A549 (cell line): ENCODE data around the gene TRIM65. TPM values are rescaled to one million over a fixed set of nuclear protein-coding genes. Genes with fewer than 3 reads are reported as not detected.

Source experiments
- ATAC-seq, 2 experiments: fragments of 200-7000 bp in 1 of 2; fragments of >200 bp in 1 of 2; cut with Nextera tagmentation in 1 of 2; cut with Tn5 transposase in 1 of 2; 3 replicates each; pipeline versions ENCODE4 v1.8.0 to v1.9.1; 2018 to 2020; ENCODE audit warnings: mild to moderate bottlenecking in 1 of 2, moderate library complexity in 1 of 2
- CTCF ChIA-PET: fragments of 300-600 bp; sonication (Branson Sonifier 250); formaldehyde crosslinking; extraction: SDS; loops from one replicate; lab custom pipeline; 2021; ENCODE audit warnings: antibody characterized with exemption, inconsistent platforms; lab: Yijun Ruan, JAX
- POLR2A ChIA-PET: fragments of 350-600 bp; formaldehyde crosslinking; extraction: SDS; loops from one replicate; lab custom pipeline; 2021; ENCODE audit warnings: antibody characterized with exemption, inconsistent platforms; lab: Yijun Ruan, JAX
- DNase-seq, 2 experiments: peaks; one replicate each; pipeline versions ENCODE4 v3.0.0 to v3.0.0-alpha.2; 2011 to 2016; ENCODE audit warnings: low read depth in 1 of 2, low spot score in 1 of 2
- FAIRE-seq: peaks from 2 replicates; lab custom pipeline; 2011; peaks lifted over from hg19 to GRCh38; lab: Jason Lieb, UNC
- H3K27ac ChIP-seq, 2 experiments: fragments of >200 bp; sonication (Bioruptor Twin); formaldehyde crosslinking; 3 replicates each; pipeline ENCODE4 v1.5.1; 2016 to 2017
- H3K4me1 ChIP-seq: fragments of >200 bp; sonication (Bioruptor Twin); formaldehyde crosslinking; 3 replicates; pipeline ENCODE4 v1.6.1; 2016
- H3K4me2 ChIP-seq: fragments of >200 bp; sonication (Bioruptor Twin); formaldehyde crosslinking; 3 replicates; pipeline ENCODE4 v1.6.1; 2016
- H3K4me3 ChIP-seq: fragments of >200 bp; sonication (Bioruptor Twin); formaldehyde crosslinking; 3 replicates; pipeline ENCODE4 v1.5.1; 2016
- H3K9me3 ChIP-seq: fragments of >200 bp; sonication (Bioruptor Twin); formaldehyde crosslinking; 3 replicates; pipeline ENCODE4 v1.6.1; 2016
- ATOH8 ChIP-seq: fragments of 250-450 bp; sonication (Bioruptor Pico); IDR thresholded peaks from 2 replicates; pipeline ENCODE4 v1.5.0; 2020; ENCODE audit warnings: low read depth, mild to moderate bottlenecking, moderate library complexity
- CBX2 ChIP-seq: fragments of 200-600 bp; sonication (generic); IDR thresholded peaks from 2 replicates; pipeline ENCODE4 v1.6.1; 2016; ENCODE audit warnings: low read depth, mild to moderate bottlenecking, borderline replicate concordance
- CBX8 ChIP-seq: fragments of 200-600 bp; sonication (generic); IDR thresholded peaks from 2 replicates; pipeline ENCODE4 v1.6.1; 2016
- CEBPB ChIP-seq, 2 experiments: fragments of >200 bp in 1 of 2; sonication (Bioruptor Twin) in 1 of 2; formaldehyde crosslinking in 1 of 2; IDR thresholded peaks; 2 replicates each; pipeline ENCODE4 v1.6.1; 2012 to 2016
- CHD2 ChIP-seq: fragments of 150-350 bp; IDR thresholded peaks from 2 replicates; pipeline ENCODE4 v1.6.1; 2014; ENCODE audit warnings: low read length; ENCODE audit not compliant: partially characterized antibody
- EHMT2 ChIP-seq: fragments of 200-600 bp; sonication (generic); IDR thresholded peaks from 2 replicates; pipeline ENCODE4 v1.6.1; 2016; ENCODE audit warnings: antibody characterized with exemption, low read depth, mild to moderate bottlenecking, moderate library complexity
- EP300 ChIP-seq, 2 experiments: fragments of >200 bp; sonication (Bioruptor Twin); formaldehyde crosslinking; IDR thresholded peaks; 2 replicates in 1 of 2; 3 replicates in 1 of 2; pipeline ENCODE4 v1.6.1; 2016 to 2017
- ESRRA ChIP-seq: fragments of 150-350 bp; IDR thresholded peaks from 2 replicates; pipeline ENCODE4 v1.6.1; 2014; ENCODE audit warnings: mild to moderate bottlenecking, low read length, borderline replicate concordance
- GATA3 ChIP-seq: IDR thresholded peaks from 2 replicates; pipeline ENCODE4 v1.6.1; 2012; ENCODE audit warnings: borderline replicate concordance
- HOXA7 ChIP-seq: fragments of 250-450 bp; sonication (Bioruptor Pico); IDR thresholded peaks from 2 replicates; pipeline ENCODE4 v1.5.0; 2020; ENCODE audit warnings: mild to moderate bottlenecking, moderate library complexity
- HOXB13 ChIP-seq: fragments of 250-450 bp; sonication (Bioruptor Pico); IDR thresholded peaks from 2 replicates; pipeline ENCODE4 v1.5.0; 2020; ENCODE audit warnings: low read depth, mild to moderate bottlenecking, moderate library complexity
- KDM1A ChIP-seq: fragments of 200-600 bp; sonication (generic); IDR thresholded peaks from 2 replicates; pipeline ENCODE4 v1.6.1; 2016; ENCODE audit warnings: low read depth, mild to moderate bottlenecking
- MAFK ChIP-seq: fragments of 450-650 bp; IDR thresholded peaks from 2 replicates; pipeline ENCODE4 v1.6.1; 2014; ENCODE audit not compliant: partially characterized antibody
- MAX ChIP-seq: IDR thresholded peaks from 2 replicates; pipeline ENCODE4 v1.6.1; 2012
- RAD21 ChIP-seq, 2 experiments: fragments of >200 bp in 1 of 2; sonication (Bioruptor Twin) in 1 of 2; formaldehyde crosslinking in 1 of 2; IDR thresholded peaks in 1 of 2; conservative IDR thresholded peaks in 1 of 2; 2 replicates in 1 of 2; 3 replicates in 1 of 2; pipeline ENCODE4 v1.6.1; 2012 to 2018; ENCODE audit warnings: inconsistent platforms in 1 of 2
- REST ChIP-seq: fragments of 200-600 bp; sonication (generic); IDR thresholded peaks from 2 replicates; pipeline ENCODE4 v1.6.1; 2016; ENCODE audit warnings: antibody characterized with exemption, mild to moderate bottlenecking, moderate library complexity
- SREBF2 ChIP-seq: fragments of 450-650 bp; IDR thresholded peaks from 2 replicates; pipeline ENCODE4 v1.6.1; 2014; ENCODE audit warnings: mild to moderate bottlenecking, moderate library complexity
- TFCP2L1 ChIP-seq: fragments of 250-450 bp; sonication (Bioruptor Pico); IDR thresholded peaks from 2 replicates; pipeline ENCODE4 v1.5.0; 2021; ENCODE audit warnings: mild to moderate bottlenecking
- TP53 ChIP-seq: fragments of 250-450 bp; sonication (Bioruptor Pico); IDR thresholded peaks from 2 replicates; pipeline ENCODE4 v1.5.0; 2021; ENCODE audit warnings: mild to moderate bottlenecking, moderate library complexity
- WGBS: methylation state at CpG from one replicate; pipeline ENCODE4 v1.1.6; 2017; ENCODE audit errors: missing lambda C conversion rate; 5-methylcytosine and 5-hydroxymethylcytosine counted together
- polyA plus RNA-seq, 4 experiments: library from polyadenylated mRNA; depleted of rRNA in 3 of 4; stranded (reverse); fragments of >200 nt; fragmentation: RNase III in 1 of 4; extraction: RNeasy Plus Mini Kit Qiagen cat#74134 plus additional on column Dnase treatment in 1 of 4; gene quantifications; 2 replicates in 3 of 4; 3 replicates in 1 of 4; pipeline ENCODE4 v1.2.3, GENCODE V29; 2011 to 2017

TRIM65 gene
- polyA plus RNA-seq, 2 of the 4 experiments (the other 2 are of a cell fraction), result 13.5 to 30.2 TPM

GRCh38 chr17:75901727-75902126, 5.0 kb upstream of the TRIM65 start:
- ATAC-seq, result no peak
- CTCF ChIA-PET, result interaction anchor here (5.8 to 22.8 kb wide), 3 partner anchors 8 to 103 kb away, joined by 75 to 513 read pairs (median 372); partner anchors contain the start of genes CDK3, TRIM47 and TRIM65

GRCh38 chr17:75900691-75901533, 4.2 kb upstream of the TRIM65 start:
- no peak for FAIRE-seq

More at GRCh38 chr17:75901727-75902126, 5.0 kb upstream of the TRIM65 start:
- TF ChIP-seq KDM1A, result no peak
- Histone ChIP-seq H3K4me1 (peaks cover 26% of the 10 kb centered on the region), H3K4me2 (no peak overlapping the region), H3K4me3 (no peak overlapping the region), H3K27ac (no peak overlapping the region), H3K9me3 (no peaks in the 10 kb centered on the region)
- POLR2A ChIA-PET, result interaction anchor here (0.6 kb wide), 1 partner anchor 46 kb away, joined by 5 read pairs; the partner anchor contains the start of gene WBP2
- no peak for DNase-seq
- FAIRE-seq, result no peak
- 89% methylated on average over 18 of the region's 18 CpGs for WGBS

GRCh38 chr17:75899767-75900468, 3.2 kb upstream of the TRIM65 start:
- ATAC-seq, result no peak
- POLR2A ChIA-PET, result no interaction called here
- FAIRE-seq, result no peak
- Histone ChIP-seq H3K9me3 (no peaks in the 10 kb centered on the region), H3K4me1 (peaks cover 25% of the 10 kb centered on the region), H3K4me2 (no peak overlapping the region), H3K4me3 (no peak overlapping the region), H3K27ac (no peak overlapping the region)
- no peak for TF ChIP-seq REST
- no peak for TF ChIP-seq CBX8
- TF ChIP-seq ESRRA, result no peak
- no peak for TF ChIP-seq CHD2
- no peak for TF ChIP-seq KDM1A
- TF ChIP-seq EP300 (IDR thresholded peaks at IDR 0.05), result no peak
- no peak for TF ChIP-seq SREBF2
- no peak for TF ChIP-seq EHMT2
- TF ChIP-seq TP53 (CRISPR knock-in tag), result no peak
- DNase-seq, result no peak
- WGBS, result 93% methylated on average over 23 of the region's 23 CpGs
- CTCF ChIA-PET, result interaction anchor here (0.7 to 22.8 kb wide), 14 partner anchors 22 to 380 kb away, joined by 3 to 513 read pairs (median 4); partner anchors contain the start of genes CDK3, TRIM47 and WBP2

More at GRCh38 chr17:75900691-75901533, 4.2 kb upstream of the TRIM65 start:
- no peak overlapping the region for H3K27ac ChIP-seq
- no peak overlapping the region for H3K4me2 ChIP-seq
- CTCF ChIA-PET, result interaction anchor here (0.6 to 22.8 kb wide), 8 partner anchors 23 to 568 kb away, joined by 3 to 513 read pairs (median 4); partner anchors contain the start of gene TRIM47
- H3K4me1 ChIP-seq, result peaks cover 23% of the 10 kb centered on the region
- H3K4me3 ChIP-seq, result no peak overlapping the region
- H3K9me3 ChIP-seq, result no peaks in the 10 kb centered on the region
- 84% methylated on average over 11 of the region's 13 CpGs for WGBS
- POLR2A ChIA-PET, result no interaction called here
- no peak for ATAC-seq
- no peak for DNase-seq
- TF ChIP-seq ATOH8 (CRISPR knock-in tag) (no peak), MAX (no peak), HOXB13 (CRISPR knock-in tag) (no peak), EHMT2 (no peak), HOXA7 (CRISPR knock-in tag) (no peak), MAFK (no peak), CEBPB (IDR thresholded peaks at IDR 0.05) (no peak), CBX8 (no peak), CBX2 (no peak), GATA3 (no peak), TFCP2L1 (no peak), RAD21 (conservative IDR thresholded peaks at IDR 0.05 in 1 of 2, IDR thresholded peaks at IDR 0.05 in 1 of 2) (no peak)
